GM18907 (cell line): ENCODE results near the gene ZNF253.
"Not testable (repeated sequence)": the region's sequence is repeated elsewhere in the genome, so short reads cannot be mapped to it uniquely, and the experiment has no call there.

Experiments used
- ATAC-seq: cut with Tn5 transposase; IDR thresholded peaks from one replicate; pipeline ENCODE4 v1.9.1; 2021; ENCODE audit warnings: mild to moderate bottlenecking, moderate library complexity; ENCODE audit not compliant: unreplicated experiment

The ZNF253 gene

GRCh38 chr19:19892055-19892941 is 26.6 kb downstream of the ZNF253 start:
- not testable (repeated sequence) for ATAC-seq

DNA sequence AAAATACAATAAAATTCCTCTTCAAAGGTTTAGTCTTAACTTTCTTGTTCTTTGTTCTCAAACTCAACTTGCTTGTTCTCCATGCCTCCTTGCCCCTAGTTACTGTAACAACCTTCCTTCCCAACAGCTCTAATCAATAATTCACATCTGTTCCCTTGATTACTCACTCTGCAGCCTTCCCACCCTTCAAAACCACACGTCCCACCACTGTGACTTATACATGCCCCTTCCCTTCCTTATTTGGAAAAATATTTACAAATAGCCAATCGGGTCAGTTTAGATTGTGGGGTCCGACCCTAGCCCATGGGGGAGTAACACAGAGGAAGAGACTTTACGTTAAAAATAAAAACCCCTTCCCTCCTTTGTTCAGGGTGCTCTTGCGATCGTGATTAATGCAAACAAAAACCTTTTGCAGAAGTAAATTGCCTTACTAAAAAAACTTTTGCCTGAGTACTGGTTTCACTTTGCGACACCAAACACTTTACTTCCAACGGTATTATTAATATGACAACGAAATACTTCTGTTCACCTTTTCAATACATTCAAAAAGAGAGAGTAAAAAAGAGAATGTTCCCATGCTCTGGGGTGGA is 34.6 kb downstream of the ZNF253 start:
- no peak for ATAC-seq

DNA sequence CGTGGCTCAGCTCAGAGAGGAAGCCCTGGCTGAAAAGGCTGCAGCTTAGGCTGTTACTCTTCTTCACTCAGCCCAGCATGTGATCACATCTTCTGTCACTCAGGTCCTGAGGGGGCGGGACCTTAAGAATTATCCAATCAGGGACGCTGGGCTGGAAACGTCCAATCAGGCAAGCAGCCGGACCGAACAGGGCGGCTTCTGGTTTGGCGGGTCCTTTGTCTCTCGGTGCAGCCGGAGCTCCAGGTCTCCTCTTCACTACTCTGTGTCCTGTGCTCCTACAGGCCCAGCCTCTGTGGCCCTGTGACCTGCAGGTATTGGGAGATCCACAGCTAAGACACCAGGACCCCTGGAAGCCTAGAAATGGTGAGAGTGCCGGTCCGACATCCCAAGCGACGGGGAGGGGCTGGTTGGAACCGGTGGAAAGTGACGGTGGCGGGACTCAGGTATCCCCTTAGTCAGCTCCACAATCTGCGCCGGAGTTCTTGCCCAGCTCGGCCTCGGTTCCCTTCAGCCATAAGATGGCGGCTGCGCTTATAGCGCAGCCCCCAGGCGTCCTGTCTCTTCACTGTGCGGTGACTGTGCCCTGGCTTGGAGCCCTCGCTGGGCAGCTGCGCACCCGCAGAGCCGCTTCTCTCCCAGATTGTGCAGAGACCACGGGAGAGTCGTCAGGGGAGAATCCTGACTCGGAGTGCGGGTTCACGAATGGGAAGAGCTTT is 35.2 kb downstream of the ZNF253 start, which contains the start of gene ZNF93:
Gene ZNF93, plus strand, starts transcription at position 218 of the 716 bp plus-strand sequence. Its CDS starts 143 bp downstream, at position 361.
- peak; percentile 97 for ATAC-seq

- ATAC-seq = not testable (repeated sequence)
These were observed 41.9 kb downstream of the ZNF253 start for GRCh38 chr19:19907551-19907950.

- no peak for ATAC-seq
These were observed 44.0 kb downstream of the ZNF253 start for GRCh38 chr19:19909654-19910053.

DNA sequence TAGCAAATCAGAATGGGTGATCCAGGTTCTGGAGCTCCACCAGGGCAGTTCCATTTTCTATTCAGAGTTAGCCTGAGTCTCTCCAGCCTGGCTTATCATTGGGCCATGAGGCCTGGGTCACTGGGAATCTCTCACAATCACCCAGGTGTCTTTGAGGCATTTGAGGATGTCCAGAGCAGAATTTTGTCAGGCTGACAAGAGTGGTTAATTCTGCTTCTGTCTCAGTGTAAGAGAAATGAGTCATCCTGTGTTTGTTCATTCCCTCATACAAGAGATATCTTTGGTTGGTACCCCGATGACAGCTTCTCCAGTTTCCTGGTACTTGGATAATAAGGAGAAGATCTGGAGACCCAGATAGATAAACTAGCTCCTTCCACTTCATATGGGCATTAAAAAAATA is 45.5 kb downstream of the ZNF253 start:
- ATAC-seq = no peak

GRCh38 chr19:19914596-19914995 is 48.9 kb downstream of the ZNF253 start:
- ATAC-seq = no peak

DNA sequence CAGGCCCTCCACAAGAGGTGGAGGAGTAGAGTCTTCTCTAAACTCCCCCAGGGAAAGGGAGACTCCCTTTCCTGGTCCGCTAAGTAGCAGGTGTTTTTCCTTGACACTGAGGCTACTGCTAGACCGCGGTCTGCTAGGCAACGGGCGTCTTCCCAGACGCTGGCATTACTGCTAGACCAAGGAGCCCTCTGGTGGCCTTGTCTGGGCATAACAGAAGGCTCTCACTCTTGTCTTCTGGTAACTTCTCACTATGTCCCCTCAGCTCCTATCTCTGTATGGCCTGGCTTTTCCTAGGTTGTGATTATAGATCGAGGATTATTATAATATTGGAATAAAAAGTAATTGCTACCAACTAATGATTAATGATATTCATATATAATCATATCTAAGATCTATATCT is 64.7 kb downstream of the ZNF253 start:
- ATAC-seq = not testable (repeated sequence)

DNA sequence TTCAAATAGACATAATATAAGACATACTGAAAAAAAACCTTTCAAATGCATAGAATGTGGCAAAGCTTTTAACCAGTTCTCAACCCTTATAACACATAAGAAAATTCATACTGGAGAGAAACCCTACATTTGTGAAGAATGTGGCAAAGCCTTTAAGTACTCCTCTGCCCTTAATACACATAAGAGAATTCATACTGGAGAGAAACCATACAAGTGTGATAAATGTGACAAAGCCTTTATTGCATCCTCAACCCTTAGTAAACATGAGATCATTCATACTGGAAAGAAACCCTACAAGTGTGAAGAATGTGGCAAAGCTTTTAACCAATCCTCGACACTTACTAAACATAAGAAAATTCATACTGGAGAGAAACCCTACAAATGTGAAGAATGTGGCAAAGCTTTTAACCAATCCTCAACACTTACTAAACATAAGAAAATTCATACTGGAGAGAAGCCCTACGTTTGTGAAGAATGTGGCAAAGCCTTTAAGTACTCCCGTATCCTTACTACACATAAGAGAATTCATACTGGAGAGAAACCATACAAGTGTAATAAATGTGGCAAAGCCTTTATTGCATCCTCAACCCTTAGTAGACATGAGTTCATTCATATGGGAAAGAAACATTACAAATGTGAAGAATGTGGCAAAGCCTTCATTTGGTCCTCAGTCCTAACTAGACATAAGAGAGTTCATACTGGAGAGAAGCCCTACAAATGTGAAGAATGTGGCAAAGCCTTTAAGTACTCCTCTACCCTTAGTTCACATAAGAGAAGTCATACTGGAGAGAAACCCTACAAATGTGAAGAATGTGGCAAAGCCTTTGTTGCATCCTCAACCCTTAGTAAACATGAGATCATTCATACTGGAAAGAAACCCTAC is 68.0 kb downstream of the ZNF253 start:
- not testable (repeated sequence) for ATAC-seq

DNA sequence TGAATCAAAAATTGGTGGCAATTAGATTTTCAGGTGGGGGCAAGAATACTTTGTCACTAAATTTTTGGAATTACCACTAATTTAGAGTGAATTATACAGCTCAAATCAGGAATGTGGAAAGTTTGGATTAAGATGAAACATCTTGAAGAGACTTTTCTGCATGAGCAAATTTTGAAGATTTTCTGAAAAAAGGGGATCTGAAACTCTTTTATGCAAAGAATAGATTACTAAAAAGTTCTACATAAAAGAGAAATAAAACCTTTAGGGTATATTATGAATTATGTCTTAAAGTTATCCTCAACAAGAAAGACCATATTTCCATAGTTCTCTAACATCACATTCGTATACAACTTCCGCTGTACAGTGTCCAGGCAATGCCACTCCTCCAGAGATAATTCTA is 71.7 kb downstream of the ZNF253 start:
- ATAC-seq = no peak

DNA sequence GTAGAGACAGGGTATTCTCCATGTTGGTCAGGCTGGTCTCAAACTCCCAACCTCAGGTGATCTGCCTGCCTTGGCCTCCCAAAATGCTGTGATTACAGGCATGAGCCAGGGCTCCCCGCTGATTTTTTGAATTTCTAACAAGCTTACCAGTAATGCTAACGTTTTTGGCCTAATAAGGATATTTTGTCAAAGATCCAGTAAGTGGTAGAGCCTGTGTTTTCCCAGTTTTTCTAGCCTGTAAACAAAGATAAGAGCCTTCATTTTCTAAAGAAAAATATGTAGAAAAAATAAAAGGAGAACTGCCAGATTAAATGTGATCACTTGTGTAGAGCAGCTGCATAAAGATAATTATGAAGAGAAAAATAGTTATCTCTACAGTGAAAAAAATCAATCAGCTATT is 72.8 kb downstream of the ZNF253 start:
- no peak for ATAC-seq

DNA sequence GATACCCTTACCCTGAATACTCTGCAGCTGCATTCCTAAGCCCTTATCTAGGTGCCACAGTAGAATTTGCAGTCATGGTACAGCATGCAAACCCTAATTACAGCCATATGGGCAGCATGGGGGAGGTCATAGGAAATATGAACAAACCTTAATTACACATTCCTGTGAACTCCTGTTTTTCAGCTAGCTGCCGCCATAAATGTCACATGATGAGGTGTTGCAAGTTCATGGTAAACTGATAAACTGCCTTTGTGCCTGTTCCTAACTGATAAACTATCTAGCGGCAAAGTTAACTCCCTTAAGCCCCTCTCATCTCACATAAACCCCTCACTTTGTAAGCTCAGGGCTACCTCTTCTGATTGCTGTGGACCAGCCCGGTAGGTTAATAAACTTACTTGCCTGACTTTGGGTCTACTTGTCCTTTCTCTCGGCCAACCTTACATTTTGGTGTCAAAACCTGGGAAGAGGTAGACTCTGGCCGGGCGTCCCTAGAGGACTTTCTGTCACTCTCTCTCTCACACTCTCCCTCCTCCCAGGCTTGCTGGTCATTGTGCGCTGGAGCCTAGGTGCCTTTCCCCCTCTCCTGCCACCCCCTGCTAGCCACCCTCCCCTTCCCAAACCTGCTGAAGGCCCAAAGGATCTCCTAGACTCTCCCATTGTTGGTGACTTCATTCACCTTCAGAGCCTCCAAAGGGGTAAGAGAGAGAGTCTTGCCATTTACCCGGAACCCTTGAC is 78.3 kb downstream of the ZNF253 start:
- ATAC-seq = no peak
